Esophagus squamous epithelium (tissue), 4 donors: Measurements from ENCODE around the gene CDH20.

Experiments
- POLR2A ChIP-seq, 4 donors: fragments of 450-650 bp; IDR thresholded peaks; one replicate each; pipeline ENCODE4 v1.6.1; 2017; ENCODE audit warnings: antibody characterized with exemption in 4 of 4, mild to moderate bottlenecking in 4 of 4, moderate library complexity in 3 of 4
- TF ChIP-seq, protein P1 (sequence below), 6 experiments: fragments of 450-650 bp in 4 of 6; fragments of 200-600 bp in 2 of 6; sonication (generic) in 2 of 6; IDR thresholded peaks; one replicate each; pipeline ENCODE4 v1.5.1; 2016 to 2019; ENCODE audit warnings: antibody characterized with exemption in 6 of 6, mild to moderate bottlenecking in 4 of 6, moderate library complexity in 4 of 6

- TF ChIP-seq, protein P1, sequence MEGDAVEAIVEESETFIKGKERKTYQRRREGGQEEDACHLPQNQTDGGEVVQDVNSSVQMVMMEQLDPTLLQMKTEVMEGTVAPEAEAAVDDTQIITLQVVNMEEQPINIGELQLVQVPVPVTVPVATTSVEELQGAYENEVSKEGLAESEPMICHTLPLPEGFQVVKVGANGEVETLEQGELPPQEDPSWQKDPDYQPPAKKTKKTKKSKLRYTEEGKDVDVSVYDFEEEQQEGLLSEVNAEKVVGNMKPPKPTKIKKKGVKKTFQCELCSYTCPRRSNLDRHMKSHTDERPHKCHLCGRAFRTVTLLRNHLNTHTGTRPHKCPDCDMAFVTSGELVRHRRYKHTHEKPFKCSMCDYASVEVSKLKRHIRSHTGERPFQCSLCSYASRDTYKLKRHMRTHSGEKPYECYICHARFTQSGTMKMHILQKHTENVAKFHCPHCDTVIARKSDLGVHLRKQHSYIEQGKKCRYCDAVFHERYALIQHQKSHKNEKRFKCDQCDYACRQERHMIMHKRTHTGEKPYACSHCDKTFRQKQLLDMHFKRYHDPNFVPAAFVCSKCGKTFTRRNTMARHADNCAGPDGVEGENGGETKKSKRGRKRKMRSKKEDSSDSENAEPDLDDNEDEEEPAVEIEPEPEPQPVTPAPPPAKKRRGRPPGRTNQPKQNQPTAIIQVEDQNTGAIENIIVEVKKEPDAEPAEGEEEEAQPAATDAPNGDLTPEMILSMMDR (IDR thresholded peaks at IDR 0.05) = no peak
- no peak for TF ChIP-seq POLR2A (IDR thresholded peaks at IDR 0.05)
These were observed 80.9 kb downstream of the CDH20 start for GRCh38 chr18:61414086-61414485.
